ENCODE measurements around the gene PDE4C. TPM values are rescaled to one million over a fixed set of nuclear protein-coding genes. Genes with fewer than 3 reads are reported as not detected.

The PDE4C gene
- total and polyA plus RNA-seq, 9 of the 15 experiments (the other 6 are each of a cell fraction or from before 2014, with no cell fraction given) = 0.04 to 0.91 (median 0.20) TPM; not detected in 1

GRCh38 chr19:18203863-18204393, 22.3 kb downstream of the PDE4C start, which contains the start of gene RAB3A (continued):
- TF ChIP-seq, protein P1, sequence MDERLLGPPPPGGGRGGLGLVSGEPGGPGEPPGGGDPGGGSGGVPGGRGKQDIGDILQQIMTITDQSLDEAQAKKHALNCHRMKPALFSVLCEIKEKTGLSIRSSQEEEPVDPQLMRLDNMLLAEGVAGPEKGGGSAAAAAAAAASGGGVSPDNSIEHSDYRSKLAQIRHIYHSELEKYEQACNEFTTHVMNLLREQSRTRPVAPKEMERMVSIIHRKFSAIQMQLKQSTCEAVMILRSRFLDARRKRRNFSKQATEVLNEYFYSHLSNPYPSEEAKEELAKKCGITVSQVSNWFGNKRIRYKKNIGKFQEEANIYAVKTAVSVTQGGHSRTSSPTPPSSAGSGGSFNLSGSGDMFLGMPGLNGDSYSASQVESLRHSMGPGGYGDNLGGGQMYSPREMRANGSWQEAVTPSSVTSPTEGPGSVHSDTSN (CRISPR knock-in tag; IDR thresholded peaks at IDR 0.05; ENCODE audit: low read depth) = peak; percentile 97
- TF ChIP-seq, protein P1 (tag; conservative IDR thresholded peaks at IDR 0.05; ENCODE audit: low read depth) = peak; percentile 99
- TF ChIP-seq MLLT1 (IDR thresholded peaks at IDR 0.05) (peak in 1 of 2 experiments; percentile 95; a peak in 2 of 4 replicates), RNF2 (IDR thresholded peaks at IDR 0.05) (no peak), USF1 (CRISPR knock-in tag; IDR thresholded peaks at IDR 0.05) (peak; percentile 55; the same call in 1 of the 2 replicates), SMARCC2 (IDR thresholded peaks at IDR 0.05; ENCODE audit: low read depth) (no peak), NFE2 (IDR thresholded peaks at IDR 0.05; ENCODE audit: low read depth) (no peak), ZNF384 (IDR thresholded peaks at IDR 0.05; ENCODE audit: low read depth, low read length) (no peak), MAZ (CRISPR knock-in tag; conservative IDR thresholded peaks at IDR 0.05 in 1 of 2, IDR thresholded peaks at IDR 0.05 in 1 of 2) (peak; percentile 36 to 85; a peak in 2 of 4 replicates), ZBTB5 (IDR thresholded peaks at IDR 0.05) (peak; percentile 52; the same call in 1 of the 2 replicates), PRPF4 (IDR thresholded peaks at IDR 0.05; ENCODE audit: insufficient read depth, low read depth, low read length, poor library complexity, severe bottlenecking) (no peak), FIP1L1 (IDR thresholded peaks at IDR 0.05; ENCODE audit: low read depth, low read length, poor library complexity, severe bottlenecking) (peak; percentile 34), CBX1 (IDR thresholded peaks at IDR 0.05; ENCODE audit: low read depth) (no peak), ZNF589 (CRISPR knock-in tag; IDR thresholded peaks at IDR 0.05; ENCODE audit: low read depth) (no peak), RCOR1 (IDR thresholded peaks at IDR 0.05; ENCODE audit: borderline replicate concordance in 1 of 2, low read depth in 2 of 2, low read length in 2 of 2) (no peak), ZNF184 (CRISPR knock-in tag; IDR thresholded peaks at IDR 0.05) (no peak), COPS2 (conservative IDR thresholded peaks at IDR 0.05) (no peak)
- TF ChIP-seq, protein P2, sequence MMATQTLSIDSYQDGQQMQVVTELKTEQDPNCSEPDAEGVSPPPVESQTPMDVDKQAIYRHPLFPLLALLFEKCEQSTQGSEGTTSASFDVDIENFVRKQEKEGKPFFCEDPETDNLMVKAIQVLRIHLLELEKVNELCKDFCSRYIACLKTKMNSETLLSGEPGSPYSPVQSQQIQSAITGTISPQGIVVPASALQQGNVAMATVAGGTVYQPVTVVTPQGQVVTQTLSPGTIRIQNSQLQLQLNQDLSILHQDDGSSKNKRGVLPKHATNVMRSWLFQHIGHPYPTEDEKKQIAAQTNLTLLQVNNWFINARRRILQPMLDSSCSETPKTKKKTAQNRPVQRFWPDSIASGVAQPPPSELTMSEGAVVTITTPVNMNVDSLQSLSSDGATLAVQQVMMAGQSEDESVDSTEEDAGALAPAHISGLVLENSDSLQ (IDR thresholded peaks at IDR 0.05) = peak; percentile 100
